22Rv1 (cell line): Measurements from ENCODE around the gene CEBPE.

Experiments
- H3K27ac ChIP-seq: fragments of 450-650 bp; 2 replicates; pipeline ENCODE4 v1.5.1; 2017
- CTCF ChIP-seq: fragments of 450-650 bp; IDR thresholded peaks from 2 replicates; pipeline ENCODE4 v1.5.1; 2017; ENCODE audit warnings: mild to moderate bottlenecking
- ZFX ChIP-seq: fragments of 450-650 bp; IDR thresholded peaks from 2 replicates; pipeline ENCODE4 v1.6.1; 2017; ENCODE audit warnings: antibody characterized with exemption, borderline replicate concordance

CEBPE gene

GRCh38 chr14:23071921-23072539 is 47.0 kb downstream of the CEBPE start:
- H3K27ac ChIP-seq = peak overlapping the region; percentile 93
- no peak for TF ChIP-seq ZFX
- TF ChIP-seq CTCF = no peak

GRCh38 chr14:23071244-23071920 is 47.7 kb downstream of the CEBPE start:
- peak overlapping the region; percentile 93 for H3K27ac ChIP-seq
- TF ChIP-seq CTCF = no peak
- TF ChIP-seq ZFX = no peak

GRCh38 chr14:23070262-23071129 is 48.6 kb downstream of the CEBPE start:
- peak overlapping the region; percentile 93 for H3K27ac ChIP-seq
- TF ChIP-seq ZFX (no peak), CTCF (no peak)

GRCh38 chr14:23069413-23069806 is 49.6 kb downstream of the CEBPE start:
- H3K27ac ChIP-seq = peak overlapping the region; percentile 93

GRCh38 chr14:23068789-23069412 is 50.2 kb downstream of the CEBPE start:
- peak overlapping the region; percentile 93 for H3K27ac ChIP-seq

More at GRCh38 chr14:23069413-23069806, 49.6 kb downstream of the CEBPE start:
- no peak for TF ChIP-seq ZFX
- TF ChIP-seq CTCF = no peak

More at GRCh38 chr14:23068789-23069412, 50.2 kb downstream of the CEBPE start:
- TF ChIP-seq ZFX (no peak), CTCF (peak; percentile 99)
